IPS-15b (cell line): ENCODE results near the gene BDH1.

ENCODE experiments used
- H3K27me3 ChIP-seq: one replicate; pipeline ENCODE4 v1.6.1; 2013; ENCODE audit warnings: low read length; ENCODE audit not compliant: control insufficient read depth, insufficient read depth
- H3K36me3 ChIP-seq: one replicate; pipeline ENCODE4 v1.6.1; 2013; ENCODE audit warnings: low read length; ENCODE audit not compliant: control insufficient read depth, insufficient read depth
- H3K4me1 ChIP-seq: one replicate; pipeline ENCODE4 v1.6.1; 2013; ENCODE audit warnings: mild to moderate bottlenecking, low read length; ENCODE audit not compliant: control insufficient read depth, insufficient read depth
- H3K4me3 ChIP-seq: one replicate; pipeline ENCODE4 v1.5.1; 2013; ENCODE audit warnings: low read depth, low read length
- H3K9ac ChIP-seq: one replicate; pipeline ENCODE4 v1.6.1; 2013; ENCODE audit warnings: low read depth, mild to moderate bottlenecking, low read length
- H3K9me3 ChIP-seq: one replicate; pipeline ENCODE4 v1.6.1; 2013; ENCODE audit warnings: mild to moderate bottlenecking, low read length; ENCODE audit not compliant: control insufficient read depth, insufficient read depth

BDH1 gene

DNA sequence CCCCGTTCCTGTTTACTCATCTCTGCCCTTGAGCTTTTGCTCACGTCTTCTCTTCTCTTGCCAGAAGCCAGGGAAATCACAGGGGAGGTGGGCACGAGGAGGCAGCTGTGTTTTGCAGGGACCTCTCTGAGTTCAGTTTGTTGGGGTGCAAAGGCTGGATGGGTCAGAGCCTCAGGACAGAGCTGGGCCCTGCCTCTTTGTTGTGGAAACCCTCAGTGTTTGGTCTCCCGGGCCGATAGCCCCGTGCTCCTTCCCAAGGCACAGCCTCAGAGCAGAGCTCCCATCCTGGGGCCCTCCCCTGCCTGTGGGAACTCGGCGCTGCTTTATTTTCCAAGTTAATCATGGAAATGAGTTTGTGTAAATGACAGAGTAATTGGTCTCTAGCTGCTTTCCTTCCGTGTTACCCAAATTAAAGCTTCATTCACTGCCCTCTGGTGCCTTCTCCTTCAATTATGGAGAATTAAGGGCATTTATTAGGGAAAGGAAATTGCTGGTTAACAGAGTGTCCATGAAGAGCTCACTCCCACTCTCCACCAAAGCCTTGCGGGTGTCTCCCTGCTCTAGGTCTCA, 40.9 kb downstream of the BDH1 start:
- no peaks in the 10 kb centered on the region for H3K9me3 ChIP-seq
- no peak overlapping the region for H3K9ac ChIP-seq

DNA sequence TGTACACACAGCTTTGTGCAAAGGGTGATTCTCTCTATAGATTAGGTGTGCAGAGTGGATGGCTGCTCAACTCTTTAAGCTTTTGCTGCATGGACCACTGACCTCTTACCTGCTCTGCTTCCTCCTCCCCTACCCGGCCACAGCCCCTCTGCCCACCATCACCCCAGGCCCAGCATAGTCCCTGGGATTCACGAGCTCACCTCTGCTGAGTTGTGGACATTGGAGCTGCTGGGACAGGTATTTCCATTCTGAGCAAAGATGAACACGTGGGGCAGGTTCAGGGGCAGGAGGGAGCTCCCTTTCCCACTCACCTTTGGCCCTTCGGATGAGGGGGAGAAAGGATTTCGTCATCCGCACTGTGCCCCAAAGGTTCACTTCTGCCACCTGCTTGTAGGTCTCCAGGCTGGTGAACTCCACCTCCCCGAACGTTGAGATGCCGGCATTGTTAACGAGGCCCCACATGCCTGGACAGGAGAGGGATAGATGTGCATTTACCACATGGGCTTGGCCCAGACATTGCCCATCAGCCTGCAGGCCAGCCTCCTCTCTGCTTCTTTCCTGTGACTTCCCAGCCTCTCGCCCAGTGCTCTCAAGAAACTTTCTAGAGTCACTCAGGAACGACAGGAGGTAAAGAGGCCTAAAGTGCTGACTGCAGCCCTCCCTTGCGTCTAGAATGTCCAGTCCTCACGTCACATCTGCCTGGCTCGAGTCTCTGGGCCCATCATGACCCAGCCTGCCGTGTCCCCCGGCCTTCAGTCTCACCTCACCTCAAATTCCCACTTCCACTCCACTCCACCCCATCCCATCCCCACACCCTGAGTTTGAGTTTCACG, 41.6 kb downstream of the BDH1 start:
- Histone ChIP-seq H3K36me3 (peaks cover 4% of the 10 kb centered on the region), H3K4me1 (no peaks in the 10 kb centered on the region), H3K4me3 (no peak overlapping the region), H3K9ac (no peak overlapping the region), H3K27me3 (peaks cover 4% of the 10 kb centered on the region), H3K9me3 (no peaks in the 10 kb centered on the region)

More for the DNA sequence above, 40.9 kb downstream of the BDH1 start:
- Histone ChIP-seq H3K4me3 (no peak overlapping the region), H3K4me1 (no peaks in the 10 kb centered on the region), H3K36me3 (peaks cover 4% of the 10 kb centered on the region), H3K27me3 (no peaks in the 10 kb centered on the region)

DNA sequence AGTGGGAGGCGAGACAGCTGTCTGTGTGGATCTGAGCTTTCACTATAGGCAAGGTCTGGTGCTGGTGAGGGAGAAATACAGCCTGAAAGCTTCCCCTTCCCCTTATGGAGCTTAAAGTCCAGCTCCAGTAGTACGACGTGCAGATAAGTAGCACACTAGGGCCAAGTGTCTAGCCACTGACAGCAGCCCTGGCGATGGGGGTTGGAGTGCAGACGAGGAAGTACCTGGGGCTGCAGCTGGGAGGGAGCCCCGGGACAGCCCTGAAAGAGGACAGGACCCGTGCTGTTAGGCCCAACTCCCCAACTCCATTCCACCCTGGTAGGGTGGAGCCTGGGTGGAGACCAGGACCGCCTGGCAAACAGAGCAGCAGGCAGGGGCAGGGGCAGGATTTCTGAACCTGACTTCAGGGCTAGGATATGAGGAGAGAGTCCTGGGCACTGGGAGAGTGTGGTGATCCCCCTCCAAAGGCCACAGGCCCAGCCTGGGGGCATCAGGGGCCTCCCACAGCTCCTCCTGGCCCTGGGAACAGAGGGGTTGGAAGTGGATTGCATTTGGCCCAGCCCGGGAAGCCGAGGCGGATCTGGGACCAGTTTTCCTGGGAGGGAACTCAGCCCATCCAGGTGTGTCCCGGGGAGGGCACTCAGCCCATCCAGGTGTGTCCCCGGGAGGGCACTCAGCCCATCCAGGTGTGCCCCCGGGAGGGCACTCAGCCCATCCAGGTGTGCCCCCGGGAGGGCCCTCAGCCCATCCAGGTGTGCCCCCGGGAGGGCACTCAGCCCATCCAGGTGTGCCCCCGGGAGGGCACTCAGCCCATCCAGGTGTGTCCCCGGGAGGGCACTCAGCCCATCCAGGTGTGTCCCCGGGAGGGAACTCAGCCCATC, 42.8 kb downstream of the BDH1 start:
- Histone ChIP-seq H3K9me3 (no peaks in the 10 kb centered on the region), H3K9ac (no peak overlapping the region), H3K36me3 (peaks cover 4% of the 10 kb centered on the region), H3K4me1 (no peaks in the 10 kb centered on the region), H3K27me3 (peaks cover 4% of the 10 kb centered on the region), H3K4me3 (no peak overlapping the region)

DNA sequence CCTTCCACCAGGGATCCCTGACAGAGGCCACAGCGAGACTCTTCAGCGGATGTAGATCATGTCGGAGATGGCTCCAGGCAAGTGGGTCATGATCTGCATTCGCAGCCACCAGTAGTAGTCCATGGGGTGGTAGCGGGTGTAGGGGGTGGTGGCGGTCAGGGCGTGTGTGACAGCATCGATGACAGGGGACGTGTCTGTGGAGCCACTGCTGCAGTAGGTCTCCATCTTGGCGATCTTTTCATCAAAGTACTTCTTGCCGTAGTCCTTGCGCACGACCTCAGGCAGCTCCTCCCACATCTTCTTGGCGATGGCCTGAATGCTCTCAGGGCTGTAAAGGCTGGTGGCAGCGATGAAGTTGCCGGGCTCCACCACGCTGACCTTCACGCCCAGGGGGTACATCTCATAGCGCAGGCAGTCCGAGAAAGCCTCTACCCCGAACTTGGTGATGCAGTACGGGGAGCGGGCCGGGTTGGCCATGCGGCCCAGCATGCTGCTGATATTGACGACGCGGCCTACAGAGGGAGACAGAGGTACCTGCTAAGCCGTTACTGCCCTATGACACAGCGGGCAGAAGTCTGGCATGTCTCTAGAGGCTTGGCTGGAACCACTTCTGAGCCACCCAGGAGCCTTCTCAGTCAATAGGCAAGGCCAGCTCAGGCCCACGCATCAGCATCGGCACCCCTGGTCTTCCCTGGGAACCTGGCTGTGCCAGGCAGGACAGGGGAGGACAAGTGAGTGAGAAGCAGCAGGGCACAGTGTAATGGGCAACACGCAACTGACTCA, 43.7 kb downstream of the BDH1 start:
- Histone ChIP-seq H3K4me3 (no peak overlapping the region), H3K9me3 (no peaks in the 10 kb centered on the region)

DNA sequence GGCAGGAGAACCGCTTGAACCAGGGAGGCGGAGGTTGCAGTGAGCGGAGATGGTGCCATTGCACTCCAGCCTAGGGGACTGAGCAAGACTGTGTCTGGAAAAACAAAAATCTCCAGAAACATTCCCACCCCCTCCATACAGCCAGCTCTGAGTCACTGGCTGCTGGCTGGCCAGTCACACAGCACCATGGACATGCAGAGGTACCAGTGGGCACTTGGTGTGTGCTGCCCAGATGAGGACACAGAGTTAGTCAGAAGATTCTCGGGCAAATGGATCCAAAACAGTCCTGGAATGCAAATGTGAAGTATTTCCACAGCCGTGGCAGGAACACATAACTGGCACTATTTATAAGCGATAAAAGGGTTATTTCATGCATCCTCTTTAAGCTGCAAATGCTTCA, 44.6 kb downstream of the BDH1 start:
- peaks cover 4% of the 10 kb centered on the region for H3K36me3 ChIP-seq
- no peaks in the 10 kb centered on the region for H3K4me1 ChIP-seq
- no peak overlapping the region for H3K4me3 ChIP-seq
- H3K27me3 ChIP-seq = peaks cover 4% of the 10 kb centered on the region
- no peak overlapping the region for H3K9ac ChIP-seq
- no peaks in the 10 kb centered on the region for H3K9me3 ChIP-seq

More for the DNA sequence above, 43.7 kb downstream of the BDH1 start:
- Histone ChIP-seq H3K4me1 (no peaks in the 10 kb centered on the region), H3K9ac (no peak overlapping the region), H3K36me3 (peaks cover 4% of the 10 kb centered on the region), H3K27me3 (peaks cover 4% of the 10 kb centered on the region)

DNA sequence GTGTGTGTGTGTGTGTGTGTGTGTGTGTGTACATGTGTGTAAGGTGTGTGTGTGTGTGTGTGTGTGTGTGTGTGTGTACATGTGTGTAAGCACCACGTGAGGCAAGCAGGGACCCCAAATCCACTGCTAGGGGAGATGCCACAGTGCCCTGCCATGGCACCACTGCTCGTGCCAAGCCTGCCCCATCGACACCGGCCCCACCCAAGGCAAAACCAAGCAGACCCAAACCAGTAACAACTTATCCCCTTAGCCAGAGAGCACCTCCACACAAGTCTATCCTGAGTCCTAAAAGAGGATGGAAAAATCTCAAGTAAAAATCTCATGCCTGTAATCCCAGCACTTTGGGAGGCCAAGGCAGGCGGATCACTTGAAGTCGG, 45.1 kb downstream of the BDH1 start:
- Histone ChIP-seq H3K4me3 (no peak overlapping the region), H3K9me3 (no peaks in the 10 kb centered on the region), H3K27me3 (peaks cover 4% of the 10 kb centered on the region), H3K9ac (no peak overlapping the region), H3K4me1 (no peaks in the 10 kb centered on the region), H3K36me3 (peaks cover 4% of the 10 kb centered on the region)

DNA sequence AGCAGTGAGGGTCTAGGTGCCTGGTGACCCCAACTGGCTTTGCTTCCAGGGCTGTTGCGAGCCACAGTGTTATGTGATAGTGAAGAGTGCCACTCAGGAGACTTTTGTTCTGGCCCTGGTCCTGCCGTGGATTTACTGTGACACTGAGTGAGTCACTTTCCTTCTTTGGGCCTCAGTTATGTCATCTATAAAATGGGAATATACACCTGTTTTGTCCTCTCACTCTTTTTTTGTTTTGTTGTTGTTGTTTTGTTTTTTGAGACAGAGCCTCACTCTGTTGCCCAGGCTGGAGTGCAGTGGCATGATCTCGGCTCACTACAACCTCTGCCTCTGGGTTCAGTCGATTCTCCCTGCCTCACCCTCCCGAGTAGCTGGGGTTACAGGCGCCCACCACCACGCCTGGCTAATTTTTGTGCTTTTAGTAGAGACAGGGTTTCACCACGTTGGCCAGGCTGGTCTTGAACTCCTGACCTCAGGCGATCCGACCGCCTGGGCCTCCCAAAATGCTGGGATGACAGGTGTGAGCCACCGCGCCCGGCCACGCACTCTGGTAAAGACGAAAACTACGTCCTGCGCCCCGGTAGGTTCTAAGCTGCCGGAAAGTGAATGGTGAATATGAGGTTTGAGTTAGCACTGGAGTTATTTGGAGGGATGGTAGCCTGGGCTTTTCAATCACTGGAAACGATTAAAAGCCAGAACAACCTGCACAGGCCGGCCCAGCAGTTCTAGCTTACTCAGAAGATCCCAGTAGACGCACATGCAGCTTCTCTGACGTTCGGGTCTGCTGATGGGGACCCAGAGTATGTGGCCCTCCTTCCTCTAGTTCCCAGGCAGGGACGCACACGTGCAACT, 46.6 kb downstream of the BDH1 start:
- Histone ChIP-seq H3K9ac (no peak overlapping the region), H3K36me3 (peaks cover 2% of the 10 kb centered on the region), H3K9me3 (no peaks in the 10 kb centered on the region), H3K4me1 (no peaks in the 10 kb centered on the region), H3K4me3 (no peak overlapping the region), H3K27me3 (peaks cover 4% of the 10 kb centered on the region)

DNA sequence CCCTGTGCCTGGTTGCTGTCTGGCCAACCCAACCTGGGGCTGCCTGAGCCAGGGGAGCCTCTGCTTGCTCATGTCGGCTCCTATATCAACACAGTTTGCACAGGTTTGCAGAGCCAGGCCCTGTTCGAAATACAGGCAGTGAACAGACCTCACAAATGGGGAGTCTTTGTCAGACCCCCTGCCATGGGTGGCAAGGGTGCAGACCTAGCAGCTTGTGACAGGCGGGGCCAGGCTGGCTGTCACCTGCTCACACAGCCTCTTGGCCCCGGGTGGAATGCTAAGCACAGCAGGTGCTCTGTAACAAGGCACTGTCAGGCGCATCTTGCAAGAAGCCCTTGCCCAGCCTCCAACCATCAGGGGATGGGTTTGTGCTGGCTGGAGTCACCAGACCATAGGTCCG, 47.3 kb downstream of the BDH1 start:
- H3K9ac ChIP-seq = no peak overlapping the region

DNA sequence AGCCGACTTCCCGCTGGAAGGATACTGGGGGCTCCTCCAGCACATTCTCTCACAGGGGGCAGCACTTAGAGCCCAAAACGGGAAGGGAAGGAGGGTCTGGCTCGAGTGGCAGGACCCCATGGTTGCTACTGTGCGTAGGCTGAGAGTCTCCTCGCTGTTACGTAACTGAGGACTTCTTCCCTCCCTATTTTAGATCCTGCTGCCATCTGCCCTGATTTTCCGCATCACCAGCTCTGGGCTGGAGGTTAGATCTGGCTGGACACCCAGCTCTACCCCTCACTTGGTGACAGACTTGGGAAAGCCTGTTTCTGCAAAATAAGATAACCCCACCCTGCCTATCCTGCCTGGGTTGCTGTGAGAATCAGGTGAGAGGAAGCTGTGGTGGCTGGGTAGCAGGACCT, 47.7 kb downstream of the BDH1 start:
- Histone ChIP-seq H3K27me3 (peaks cover 4% of the 10 kb centered on the region), H3K9ac (no peak overlapping the region), H3K4me1 (no peaks in the 10 kb centered on the region), H3K4me3 (no peak overlapping the region), H3K9me3 (no peaks in the 10 kb centered on the region), H3K36me3 (no peaks in the 10 kb centered on the region)

More for the DNA sequence above, 47.3 kb downstream of the BDH1 start:
- H3K4me3 ChIP-seq = no peak overlapping the region
- no peaks in the 10 kb centered on the region for H3K4me1 ChIP-seq
- H3K9me3 ChIP-seq = no peaks in the 10 kb centered on the region
- no peaks in the 10 kb centered on the region for H3K36me3 ChIP-seq
- peaks cover 4% of the 10 kb centered on the region for H3K27me3 ChIP-seq

DNA sequence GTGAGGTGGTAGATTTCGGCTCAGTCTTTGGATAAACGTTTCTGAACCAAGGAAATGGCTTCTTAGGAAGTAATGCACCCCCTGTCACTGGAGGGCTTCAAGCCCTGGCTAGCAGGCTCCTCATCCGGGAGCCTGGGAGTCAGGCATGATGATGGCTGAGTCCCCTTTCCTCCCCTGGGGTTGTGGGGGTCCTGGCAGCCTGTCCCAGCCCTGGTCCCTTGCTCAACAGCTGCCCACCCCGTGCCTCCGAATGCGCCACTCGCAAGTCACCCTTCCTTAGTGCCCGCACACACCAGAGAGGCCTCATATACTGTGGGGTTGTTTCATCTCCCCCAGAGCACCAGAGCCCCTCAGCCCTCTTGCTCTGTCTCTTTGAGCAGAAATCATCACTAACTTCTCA, 48.2 kb downstream of the BDH1 start:
- Histone ChIP-seq H3K27me3 (peaks cover 4% of the 10 kb centered on the region), H3K36me3 (no peaks in the 10 kb centered on the region), H3K4me1 (no peaks in the 10 kb centered on the region), H3K4me3 (no peak overlapping the region), H3K9ac (no peak overlapping the region), H3K9me3 (no peaks in the 10 kb centered on the region)
